Stimulated activated CD8-positive, alpha-beta memory T cell treated with anti-CD3 and anti-CD28 coated beads, Interleukin-2, amount 100 ng/mL, for 48 hours (primary cell): ENCODE results near the gene CPNE1.
"Not testable (repeated sequence)": the region's sequence is repeated elsewhere in the genome, so short reads cannot be mapped to it uniquely, and the experiment has no call there.

Source experiments
- DNase-seq, 2 donors: peaks; one replicate each; pipeline ENCODE4 v3.0.0-alpha.2; 2020; ENCODE audit warnings: low read depth in 2 of 2

The CPNE1 gene

DNA sequence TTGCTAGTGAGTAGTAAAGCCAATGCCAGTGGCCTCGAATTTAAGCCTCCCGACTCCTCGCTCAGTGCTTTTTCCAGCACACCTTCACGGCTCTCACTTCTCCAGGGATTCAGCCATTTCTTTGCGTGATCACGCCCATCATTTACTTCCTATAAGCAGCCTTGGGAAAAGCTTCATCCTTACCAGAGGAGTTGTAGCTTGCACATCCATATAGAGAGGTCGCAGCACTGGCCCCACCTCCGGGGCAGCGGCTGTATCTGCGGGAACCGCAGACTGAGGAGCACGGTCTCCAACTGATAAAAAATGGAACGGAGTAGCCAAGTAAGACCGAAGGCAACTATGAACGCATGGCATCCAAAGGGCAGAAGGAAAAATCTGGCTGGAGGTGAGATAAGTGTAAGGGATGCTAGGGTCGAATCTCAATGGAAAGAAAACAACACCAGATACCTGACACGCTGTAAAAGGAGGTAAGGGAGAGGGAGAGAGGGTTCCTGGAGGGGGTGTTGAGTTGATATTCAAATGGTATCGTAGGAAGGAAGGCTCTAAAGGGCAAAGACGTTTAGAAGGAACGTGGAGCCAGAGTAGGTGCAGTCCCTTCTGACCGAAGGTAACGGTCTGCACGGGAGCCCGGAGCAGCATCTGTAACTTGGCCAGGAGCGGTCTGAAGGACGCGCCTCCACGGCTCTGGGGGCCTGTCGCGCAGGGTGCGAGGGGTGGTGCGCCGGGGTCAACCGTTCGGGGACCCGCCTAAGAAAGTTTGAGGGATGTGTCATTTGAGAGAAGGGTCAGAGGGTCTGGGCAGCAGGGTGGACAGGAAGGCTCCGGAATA is 33.8 kb upstream of the CPNE1 start:
- no peak for DNase-seq

DNA sequence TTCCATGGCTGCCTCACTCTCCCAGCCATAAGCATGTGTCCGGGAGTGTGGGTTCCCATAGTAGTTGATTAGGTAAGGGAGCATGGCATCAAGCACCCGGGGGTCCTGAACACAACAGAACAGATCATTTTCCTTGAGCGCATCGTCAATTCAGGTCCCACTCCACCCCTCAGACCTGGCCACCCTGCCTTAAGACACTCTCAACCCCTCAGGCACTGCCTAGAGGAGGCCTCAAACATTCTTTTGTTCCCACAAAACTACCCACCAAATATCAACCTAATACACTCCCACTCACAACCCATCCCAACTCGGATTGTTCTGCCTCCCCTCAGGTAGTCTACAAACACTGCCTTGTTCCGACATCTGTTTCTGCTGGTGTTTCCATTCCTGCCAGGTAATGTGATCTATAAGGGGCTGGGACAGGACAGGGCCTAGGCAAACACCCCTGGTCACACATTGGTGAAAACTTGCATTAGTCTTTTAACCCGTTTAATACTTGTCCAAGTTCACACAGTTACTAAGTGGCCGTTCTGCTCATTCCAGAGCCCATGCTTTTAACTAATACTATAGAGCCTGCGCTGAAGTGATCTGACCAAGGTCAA is 33.1 kb upstream of the CPNE1 start:
- DNase-seq, result no peak

DNA sequence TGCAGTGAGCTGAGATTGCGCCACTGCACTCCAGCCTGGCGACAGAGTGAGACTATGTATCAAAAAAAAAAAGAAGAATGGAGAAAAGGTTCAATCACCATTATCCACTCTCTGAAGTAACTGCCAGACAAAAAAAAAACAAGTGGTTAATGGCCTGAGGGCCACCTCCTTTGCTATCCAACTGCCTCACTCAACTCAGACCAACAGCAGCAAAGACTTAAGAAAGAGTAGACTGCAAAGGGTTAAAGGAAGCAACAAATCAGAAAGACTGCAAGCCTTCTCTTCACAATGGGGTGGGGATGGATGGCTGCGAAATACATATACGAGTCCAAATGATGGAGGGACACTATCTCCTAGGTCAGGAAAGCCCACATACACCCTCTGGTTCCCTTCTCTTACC is 31.3 kb upstream of the CPNE1 start:
- DNase-seq, result no peak

DNA sequence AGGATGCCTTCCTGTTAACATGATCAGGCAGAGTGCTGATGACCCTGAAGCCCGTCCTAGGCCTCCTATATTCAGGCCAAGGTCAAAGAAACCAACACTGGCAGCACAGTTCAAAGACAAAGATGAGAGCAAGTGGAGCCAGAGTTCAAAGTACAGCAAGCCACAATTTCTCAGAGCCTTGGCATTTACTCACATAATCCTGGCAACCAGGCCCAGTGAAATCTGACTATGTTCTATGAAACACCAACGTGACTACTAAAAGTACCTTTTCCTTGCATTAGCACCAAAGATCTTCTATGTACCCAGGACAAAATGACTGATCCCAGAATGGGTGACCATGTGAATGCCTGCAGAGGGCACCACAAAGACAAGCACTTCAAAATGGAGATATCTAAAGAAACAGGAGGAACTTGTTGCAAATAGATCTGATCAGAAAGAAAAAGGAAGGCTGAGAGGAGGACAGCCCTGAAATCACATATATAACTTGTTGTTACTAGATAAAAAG is 30.6 kb upstream of the CPNE1 start:
- no peak for DNase-seq

DNA sequence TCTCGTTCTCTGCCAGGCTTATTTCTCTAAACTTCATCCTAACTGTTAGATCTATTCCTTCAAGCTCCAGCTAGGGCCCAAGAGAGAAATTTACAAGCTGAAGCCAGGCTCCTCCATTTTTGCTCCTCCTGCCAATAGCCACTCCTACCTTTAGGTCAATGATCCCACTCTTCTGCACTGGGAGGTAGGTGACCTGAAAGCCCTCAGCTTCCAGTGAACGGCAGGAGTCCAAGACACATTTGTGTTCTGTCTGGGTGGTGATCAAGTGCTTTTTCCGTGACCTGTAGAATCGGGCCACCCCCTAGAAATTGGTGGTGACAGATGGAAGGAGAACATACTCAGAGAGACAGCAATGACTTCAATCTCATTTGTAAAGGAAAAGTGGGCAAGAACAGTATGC is 25.6 kb upstream of the CPNE1 start:
- DNase-seq, result no peak

DNA sequence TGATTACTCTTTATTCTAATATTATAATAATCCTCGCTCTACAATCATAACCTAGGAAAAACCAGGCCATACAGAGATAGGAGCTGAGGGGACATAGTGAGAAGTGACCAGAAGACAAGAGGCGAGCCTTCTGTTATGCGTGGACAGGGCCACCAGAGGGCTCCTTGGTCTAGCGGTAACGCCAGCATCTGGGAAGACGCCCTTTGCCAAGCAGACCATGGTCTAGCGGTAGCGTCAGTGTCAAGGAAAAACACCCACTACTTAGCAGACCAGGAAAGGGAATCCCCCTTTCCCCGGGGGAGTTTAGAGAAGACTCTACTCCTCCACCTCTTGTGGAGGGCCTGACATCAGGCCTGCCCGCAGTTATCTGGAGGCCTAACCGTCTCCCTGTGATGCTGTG is 22.2 kb upstream of the CPNE1 start:
- DNase-seq, result not testable (repeated sequence)

DNA sequence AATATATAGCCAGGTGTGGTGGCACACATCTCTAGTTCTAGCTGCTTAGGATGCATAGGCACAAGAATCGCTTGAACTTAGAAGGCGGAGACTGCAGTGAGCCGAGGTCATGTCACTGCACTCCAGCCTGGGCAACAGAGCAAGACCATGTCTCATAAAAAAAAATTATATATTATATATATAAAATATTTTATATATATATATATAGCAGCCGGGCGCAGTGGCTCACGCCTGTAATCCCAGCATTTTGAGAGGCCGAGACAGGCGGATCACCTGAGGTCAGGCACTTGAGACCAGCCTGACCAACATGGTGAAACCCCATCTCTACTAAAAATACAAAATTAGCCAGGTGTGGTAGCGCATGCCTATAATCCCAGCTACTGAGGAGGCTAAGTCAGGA is 20.7 kb upstream of the CPNE1 start:
- not testable (repeated sequence) for DNase-seq

DNA sequence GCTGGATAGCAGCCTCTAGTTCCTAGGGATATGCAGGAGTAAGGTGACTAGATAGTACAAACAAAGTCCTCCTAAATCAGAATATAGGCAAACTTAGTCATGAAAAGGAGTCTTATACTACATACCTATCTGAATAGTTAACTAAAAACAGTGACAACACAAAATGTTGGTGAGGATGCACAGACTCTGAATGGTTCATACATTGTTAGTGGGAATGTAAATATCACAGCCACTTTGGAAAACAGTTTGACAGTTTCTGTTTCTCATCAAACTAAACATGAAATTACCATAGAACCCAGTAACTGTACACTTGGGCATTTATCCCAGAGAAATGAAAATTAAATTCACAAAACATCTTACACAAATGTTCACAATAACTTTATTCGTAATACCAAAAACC is 17.3 kb upstream of the CPNE1 start:
- DNase-seq, result no peak

DNA sequence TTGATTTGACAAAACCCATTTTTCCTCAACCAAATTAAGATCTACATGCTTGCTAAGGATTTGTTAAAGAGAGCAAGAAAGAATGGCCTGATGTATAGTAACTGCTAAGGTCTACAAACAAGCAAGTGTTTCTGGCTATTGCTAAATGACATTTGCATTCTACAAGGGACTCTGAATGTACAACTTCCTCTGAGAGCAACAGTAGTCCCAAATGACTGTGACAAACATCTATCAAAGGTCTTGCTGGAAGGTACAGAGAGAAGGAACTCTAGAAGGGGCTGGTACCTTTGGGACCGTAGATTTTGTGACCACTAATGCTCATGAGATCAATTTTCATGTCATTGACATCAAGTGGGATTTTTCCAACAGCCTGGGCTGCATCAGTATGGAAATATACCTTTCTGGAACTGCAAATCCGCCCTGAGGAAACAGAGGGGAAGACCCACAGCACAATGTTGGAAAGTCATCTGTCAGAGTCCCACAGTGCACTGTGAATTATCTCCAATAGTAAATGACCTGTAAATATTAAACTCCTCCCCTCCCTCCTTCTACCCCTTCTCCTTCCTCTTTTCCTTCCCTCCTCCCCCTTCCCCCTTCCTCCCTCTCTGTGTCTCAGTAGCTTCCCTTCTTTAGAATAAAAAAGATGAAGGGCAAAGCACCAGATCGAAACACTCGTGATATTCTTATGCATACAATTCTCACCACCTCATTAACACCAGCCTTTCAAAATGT is 15.9 kb upstream of the CPNE1 start:
- no peak for DNase-seq

DNA sequence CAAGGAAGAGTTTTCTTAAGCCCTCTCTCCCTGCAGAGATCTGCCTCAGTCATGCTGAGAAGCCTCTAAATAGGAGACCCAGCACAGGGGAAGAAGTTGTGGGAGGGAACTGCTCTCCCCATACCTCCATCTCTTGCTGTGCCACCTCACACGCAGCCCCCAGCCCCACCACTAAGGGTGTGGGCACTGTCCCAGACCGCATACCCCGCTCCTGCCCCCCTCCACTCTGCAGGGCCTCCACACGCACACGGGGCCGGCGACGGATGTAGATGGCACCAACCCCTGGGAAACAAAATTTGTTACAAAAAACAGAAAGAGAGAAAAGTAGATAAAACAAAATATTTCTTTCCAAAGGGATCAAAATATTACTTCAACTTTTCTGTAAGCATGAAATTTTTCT is 10.2 kb upstream of the CPNE1 start:
- no peak for DNase-seq

DNA sequence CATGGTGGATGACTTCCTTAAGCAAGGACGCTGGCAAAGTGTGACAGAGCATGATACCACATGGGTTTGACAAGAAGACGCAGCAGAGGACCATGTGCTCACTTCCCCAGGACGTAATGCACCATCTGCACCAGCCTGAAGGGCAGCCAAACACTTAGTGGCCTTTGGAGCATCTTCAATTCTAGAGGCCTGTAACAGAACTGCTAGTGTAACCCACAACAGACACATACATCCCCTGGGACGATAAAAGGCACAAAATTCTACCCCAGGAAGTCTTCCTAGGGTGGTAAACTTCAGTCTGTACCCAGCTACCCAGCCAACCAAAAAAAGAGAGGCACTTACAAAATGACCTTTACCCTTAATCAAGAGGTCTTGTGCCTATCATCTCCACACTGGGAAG is 9.2 kb upstream of the CPNE1 start:
- no peak for DNase-seq

DNA sequence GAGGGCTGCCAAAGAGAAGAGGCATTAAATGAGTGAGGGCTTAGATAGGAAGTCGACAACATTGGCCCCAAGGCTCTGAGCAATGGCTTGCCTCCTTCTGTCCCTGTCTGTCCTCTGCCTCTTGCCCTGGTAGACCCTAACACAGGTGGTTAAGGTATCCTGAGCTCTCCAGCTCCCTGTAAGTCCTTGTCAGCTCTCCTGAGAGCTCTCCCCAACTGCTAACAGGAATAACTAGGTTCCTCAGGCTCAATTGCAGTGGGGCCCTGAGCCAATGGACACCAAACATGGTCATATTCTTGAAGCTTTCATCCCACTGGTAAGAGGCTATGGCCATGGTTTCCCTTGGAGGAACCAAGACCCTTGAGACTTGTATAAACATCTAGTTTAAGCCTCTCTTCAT is 5.0 kb upstream of the CPNE1 start:
- no peak for DNase-seq

DNA sequence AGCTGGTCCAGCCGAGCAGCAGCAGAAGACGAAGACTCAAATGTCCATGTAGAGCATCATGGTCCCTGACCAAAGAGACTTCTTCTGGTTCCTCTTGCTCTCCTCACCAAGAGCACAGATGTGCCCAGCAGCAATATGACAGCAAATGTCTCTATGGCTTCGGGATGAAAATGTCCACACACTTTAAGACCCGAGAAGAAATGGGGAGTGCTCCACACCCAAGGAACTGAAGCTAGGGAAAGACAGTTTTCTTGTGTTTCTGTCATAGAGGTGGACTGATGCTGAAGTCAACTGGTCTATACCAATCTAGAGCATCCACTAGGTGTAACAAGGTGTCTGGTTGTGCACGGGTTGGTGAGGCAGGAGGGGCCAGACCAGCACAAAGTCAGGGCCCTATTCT is 4.5 kb upstream of the CPNE1 start:
- DNase-seq, result no peak

DNA sequence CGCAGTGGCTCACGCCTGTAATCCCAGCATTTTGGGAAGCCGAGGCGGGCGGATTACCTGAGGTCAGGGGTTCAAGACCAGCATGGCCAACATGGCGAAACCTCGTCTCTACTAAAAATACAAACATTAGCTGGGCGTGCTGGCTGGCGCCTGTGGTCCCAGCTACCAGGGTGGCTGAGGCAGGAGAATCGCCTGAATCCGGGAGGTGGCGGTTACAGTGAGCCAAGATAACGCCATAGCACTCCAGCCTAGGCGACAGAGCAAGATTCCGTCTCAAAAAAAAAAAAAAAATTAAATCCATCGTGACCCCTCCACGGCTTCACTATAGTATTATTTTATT is 1.2 kb upstream of the CPNE1 start:
- no peak for DNase-seq

DNA sequence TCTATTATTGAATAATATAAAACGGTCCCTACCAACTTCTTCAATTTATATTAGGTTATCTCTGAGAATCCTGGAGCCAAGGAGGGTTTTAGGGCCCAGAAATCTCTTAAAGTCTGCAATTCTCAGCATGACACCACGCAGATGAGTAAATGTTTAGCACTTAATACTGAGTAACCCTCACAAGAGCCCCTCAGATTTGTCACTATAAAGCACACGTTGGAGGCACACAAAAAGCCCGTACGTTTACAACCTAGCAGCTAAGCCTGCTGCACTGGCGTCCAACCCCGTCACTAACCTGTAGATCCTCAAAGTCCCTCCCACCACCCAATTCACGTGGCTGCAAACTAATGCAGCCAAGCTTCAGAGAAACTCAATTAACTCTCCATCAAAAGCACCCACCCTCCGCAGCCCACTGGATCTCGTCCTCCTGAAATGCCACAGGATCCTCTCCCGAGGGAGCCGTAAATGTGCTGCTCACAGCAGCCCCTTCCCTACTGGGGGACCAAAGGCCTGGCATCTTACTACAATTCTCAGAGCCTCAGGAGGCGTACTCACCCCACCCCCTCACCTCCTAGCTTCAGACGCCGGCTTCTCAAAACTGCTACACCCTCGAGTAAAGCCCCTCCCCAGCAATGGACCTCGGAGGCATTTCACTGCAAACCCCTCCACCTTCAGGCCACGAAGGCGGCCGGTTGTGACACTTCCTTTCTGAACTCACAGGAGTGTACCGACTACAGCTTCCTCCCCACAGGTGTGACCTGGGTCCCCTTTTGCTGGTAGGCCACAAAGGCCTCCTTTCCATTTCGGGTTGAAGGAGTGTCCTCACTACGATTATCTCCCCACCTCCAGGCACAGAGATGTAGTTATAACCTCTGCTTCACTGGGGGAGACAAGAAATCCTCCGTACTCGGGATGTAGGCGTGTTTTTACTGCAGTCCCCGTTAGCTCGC is 909 bp downstream of the CPNE1 start:
- DNase-seq, result peak; percentile 27 to 34

DNA sequence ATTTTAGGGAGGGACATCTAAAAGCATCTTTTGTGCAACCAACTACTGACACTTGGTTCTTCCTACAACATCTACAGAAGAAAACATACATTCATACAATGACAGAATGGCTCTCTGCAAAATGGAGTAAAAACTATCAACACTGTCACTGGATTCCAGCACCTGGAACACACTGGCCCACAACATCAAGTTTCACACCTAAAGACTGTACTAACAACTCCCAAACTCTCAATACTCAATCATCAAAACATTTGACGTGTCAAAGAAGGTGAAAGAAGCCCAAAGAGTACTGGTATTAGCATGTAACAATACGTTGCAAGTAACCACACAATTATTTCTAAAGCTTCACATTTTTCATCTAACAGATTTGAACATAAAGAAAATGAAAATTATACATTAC is 2.1 kb downstream of the CPNE1 start:
- DNase-seq, result no peak

DNA sequence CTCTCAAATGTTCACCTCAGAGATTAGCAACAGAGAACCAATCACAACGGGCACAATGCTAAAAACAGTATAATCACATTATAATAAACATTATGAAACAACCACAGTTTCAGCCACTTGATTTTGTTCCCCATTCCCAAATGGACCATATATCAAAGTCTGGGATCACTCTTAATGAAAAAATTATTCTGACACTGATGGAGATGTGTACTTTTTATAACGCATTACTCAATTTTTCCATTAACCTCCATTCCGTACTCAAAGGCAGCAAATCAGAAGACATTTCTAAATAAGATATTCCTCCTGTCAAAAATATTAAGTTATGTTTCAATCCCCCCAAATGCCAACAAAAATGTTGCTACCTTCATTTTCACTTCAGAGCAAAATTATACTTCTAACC is 2.8 kb downstream of the CPNE1 start:
- DNase-seq, result no peak

DNA sequence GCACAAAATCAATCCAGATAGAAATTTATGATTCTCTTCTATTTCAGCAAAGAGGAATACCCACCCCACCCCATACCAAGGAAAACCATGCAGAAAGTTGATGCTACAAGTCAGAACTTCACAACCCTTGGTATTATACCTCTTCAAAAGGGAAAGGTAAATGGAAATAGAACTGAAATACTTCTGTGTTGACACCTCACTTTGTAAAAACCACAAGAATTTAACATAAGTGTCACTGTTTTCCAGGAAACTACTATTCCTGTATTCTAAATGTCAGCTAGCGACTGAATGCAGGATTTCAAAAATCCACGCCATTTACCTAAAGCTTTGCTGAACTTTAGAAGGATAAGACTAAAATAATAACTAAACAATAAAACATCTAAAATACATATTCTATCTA is 3.6 kb downstream of the CPNE1 start:
- no peak for DNase-seq

DNA sequence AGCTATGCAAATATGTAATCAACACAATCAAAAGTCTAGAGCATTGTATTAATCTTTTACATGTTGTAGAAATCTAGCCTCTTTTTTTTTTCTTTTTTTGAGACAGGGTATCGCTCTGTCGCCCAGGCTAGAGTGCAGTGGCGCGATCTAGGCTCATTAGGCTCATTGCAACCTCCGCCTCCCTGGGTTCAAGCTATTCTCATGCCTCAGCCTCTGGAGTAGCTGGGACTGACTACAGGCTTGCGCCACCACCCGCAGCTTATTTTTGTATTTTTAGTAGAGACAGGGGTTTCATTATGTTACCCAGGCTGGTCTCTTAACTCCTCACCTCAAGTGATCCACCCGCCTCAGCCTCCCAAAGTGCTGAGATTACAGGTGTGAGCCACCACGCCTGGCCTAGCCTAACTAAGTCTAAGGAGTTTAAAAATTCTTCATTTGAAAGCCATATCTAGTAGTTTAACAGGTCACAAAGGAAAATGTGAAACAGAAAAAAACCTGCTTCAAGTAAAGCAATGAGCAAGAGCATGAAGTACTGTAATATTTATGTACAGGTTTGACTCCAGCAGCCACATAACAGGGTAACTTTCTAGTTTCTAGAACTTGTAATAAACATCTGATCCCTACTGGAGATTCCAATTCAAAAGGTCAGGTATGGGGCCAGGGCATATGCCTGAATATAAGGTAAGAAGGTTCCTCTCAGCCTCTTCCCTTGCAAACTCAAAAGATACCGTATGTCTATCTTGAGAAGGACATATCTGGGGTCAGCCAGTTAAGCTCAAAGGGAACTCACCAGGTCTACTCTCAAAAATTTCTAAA is 4.4 kb downstream of the CPNE1 start:
- peak in 1 of 2 donors; percentile 13 for DNase-seq

DNA sequence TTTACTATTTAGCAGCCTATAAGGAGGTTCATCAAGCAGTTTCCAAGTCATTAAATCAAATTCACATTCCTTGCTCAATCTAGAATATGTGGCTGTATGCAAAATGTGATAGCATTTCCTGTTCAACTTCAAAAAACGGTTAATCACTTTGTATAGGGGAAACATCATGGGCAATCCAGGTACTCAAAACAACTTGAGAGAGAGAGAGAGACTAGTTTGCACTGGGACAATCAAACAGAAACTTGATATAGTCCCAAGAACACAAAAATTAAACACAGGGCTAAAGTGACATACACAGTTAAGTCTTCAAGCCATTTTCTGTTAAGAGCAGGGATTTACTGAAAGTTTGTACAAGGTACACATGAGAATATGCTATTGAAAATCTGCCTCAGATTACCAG is 7.4 kb downstream of the CPNE1 start:
- no peak for DNase-seq

DNA sequence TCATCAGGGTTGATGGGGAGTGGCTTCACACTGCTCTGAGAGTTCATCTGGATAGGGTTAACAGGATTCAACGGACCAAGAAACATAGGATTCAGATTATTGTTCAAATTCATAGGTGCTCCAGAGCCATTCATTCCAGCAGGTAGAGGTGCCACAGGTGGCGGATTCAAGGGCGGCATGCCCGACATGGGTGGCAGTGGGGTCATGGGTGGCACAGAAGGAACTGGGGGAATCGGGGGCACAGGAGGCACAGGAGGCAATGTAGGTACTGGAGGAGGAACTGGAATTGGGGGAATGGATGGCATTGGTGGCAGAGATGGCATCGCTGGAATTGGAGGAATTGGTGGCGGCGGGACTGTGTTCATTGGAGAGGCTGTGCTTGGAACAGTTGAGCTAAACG is 10.3 kb downstream of the CPNE1 start:
- DNase-seq, result no peak
